ENCODE measurements around the gene CDH1.

Gene CDH1

DNA sequence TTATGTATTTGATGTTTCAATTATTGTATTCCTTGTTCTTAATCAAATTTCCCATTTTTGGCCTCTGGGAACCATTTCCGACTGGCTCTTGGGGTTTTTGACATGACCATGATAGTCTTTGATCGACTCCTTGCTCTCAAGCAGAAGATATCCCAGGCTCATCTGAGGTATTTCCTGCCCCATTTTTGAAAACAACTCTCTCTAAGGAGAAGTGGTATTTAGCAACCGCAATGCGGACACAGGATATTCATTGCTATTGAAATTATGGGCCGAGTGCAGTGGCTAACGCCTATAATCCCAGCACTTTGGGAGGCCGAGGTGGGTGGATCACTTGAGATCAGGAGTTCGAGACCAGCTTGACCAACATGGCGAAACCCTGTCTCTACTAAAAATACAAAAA lies 111.7 kb downstream of the CDH1 start:
- TF ChIP-seq, protein P1, sequence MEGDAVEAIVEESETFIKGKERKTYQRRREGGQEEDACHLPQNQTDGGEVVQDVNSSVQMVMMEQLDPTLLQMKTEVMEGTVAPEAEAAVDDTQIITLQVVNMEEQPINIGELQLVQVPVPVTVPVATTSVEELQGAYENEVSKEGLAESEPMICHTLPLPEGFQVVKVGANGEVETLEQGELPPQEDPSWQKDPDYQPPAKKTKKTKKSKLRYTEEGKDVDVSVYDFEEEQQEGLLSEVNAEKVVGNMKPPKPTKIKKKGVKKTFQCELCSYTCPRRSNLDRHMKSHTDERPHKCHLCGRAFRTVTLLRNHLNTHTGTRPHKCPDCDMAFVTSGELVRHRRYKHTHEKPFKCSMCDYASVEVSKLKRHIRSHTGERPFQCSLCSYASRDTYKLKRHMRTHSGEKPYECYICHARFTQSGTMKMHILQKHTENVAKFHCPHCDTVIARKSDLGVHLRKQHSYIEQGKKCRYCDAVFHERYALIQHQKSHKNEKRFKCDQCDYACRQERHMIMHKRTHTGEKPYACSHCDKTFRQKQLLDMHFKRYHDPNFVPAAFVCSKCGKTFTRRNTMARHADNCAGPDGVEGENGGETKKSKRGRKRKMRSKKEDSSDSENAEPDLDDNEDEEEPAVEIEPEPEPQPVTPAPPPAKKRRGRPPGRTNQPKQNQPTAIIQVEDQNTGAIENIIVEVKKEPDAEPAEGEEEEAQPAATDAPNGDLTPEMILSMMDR (IDR thresholded peaks at IDR 0.05), result no peak

DNA sequence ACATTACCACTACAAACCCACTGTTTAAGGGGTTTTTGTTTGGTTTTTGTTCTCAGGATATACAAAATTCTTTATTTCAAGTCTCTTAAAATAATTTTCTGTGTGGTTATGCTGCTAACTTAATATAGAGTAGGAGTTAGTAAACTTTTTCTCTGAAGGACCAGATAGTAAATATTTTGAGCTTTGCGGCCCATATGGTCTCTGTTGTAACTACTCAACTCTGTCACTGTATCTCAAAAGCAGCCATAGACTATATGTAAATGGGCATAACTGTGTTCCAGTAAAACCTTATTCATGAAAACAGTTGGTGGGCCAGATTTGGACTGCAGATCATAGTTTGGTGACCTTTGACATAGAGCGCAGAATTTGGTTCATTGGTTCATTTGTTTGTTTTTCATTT lies 113.4 kb downstream of the CDH1 start:
- TF ChIP-seq, protein P1 (IDR thresholded peaks at IDR 0.05), result no peak

DNA sequence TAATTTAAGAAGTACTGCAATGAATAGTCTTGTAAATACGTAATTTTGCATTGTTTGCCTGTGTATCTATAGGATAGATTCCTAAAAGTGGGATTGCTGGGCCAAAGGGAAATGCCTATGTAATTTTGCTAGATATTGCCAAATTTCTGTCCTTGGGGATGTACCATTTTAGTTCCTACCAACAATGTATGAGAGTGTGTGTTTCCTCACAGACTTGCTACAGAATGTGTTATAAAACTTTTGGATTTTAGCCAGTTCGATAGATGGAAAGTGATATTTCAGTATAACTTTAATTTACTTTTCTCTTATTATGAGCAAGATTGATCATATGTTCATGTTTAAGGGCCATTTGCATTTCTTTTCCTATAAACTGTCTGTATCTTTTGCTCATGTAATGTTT lies 114.5 kb downstream of the CDH1 start:
- TF ChIP-seq, protein P1 (IDR thresholded peaks at IDR 0.05), result no peak

DNA sequence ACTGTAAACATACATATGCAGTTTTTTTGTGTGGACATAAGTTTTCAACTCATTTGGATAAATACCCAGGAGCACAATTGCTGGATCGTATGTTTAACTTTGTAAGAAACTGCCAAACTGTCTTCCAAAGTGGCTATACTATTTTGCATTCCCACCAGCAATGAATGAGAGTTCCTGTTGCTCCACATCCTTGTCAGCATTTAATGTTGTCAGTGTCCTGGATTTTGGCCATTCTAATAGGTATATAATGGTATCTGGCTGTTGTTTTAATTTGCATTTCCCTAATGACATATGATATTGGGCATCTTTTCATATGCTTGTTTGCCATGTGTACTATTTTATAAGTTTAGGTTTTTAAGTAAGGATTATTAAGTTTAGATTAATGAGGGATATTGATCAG lies 120.4 kb downstream of the CDH1 start:
- TF ChIP-seq, protein P1 (IDR thresholded peaks at IDR 0.05), result no peak

DNA sequence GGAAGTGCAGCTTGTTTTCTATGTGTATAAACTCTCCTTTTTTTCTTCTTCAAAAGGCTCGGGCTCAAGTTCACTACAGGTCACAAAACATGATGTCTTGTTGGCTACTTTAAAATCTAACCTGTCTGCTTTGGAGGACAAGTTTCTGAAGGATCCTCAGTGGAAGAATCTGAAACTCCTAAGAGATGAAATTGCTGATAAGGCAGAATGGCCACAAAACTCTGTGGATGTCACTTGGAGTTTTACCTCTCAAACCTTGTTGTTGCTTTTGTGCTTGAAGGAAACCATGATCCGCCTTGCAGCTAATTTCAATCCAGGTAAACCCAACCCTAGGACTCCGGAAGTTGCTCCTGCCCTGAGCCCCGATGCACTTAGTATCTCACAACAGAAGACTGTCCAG lies 122.7 kb downstream of the CDH1 start:
- TF ChIP-seq, protein P1 (IDR thresholded peaks at IDR 0.05), result no peak

DNA sequence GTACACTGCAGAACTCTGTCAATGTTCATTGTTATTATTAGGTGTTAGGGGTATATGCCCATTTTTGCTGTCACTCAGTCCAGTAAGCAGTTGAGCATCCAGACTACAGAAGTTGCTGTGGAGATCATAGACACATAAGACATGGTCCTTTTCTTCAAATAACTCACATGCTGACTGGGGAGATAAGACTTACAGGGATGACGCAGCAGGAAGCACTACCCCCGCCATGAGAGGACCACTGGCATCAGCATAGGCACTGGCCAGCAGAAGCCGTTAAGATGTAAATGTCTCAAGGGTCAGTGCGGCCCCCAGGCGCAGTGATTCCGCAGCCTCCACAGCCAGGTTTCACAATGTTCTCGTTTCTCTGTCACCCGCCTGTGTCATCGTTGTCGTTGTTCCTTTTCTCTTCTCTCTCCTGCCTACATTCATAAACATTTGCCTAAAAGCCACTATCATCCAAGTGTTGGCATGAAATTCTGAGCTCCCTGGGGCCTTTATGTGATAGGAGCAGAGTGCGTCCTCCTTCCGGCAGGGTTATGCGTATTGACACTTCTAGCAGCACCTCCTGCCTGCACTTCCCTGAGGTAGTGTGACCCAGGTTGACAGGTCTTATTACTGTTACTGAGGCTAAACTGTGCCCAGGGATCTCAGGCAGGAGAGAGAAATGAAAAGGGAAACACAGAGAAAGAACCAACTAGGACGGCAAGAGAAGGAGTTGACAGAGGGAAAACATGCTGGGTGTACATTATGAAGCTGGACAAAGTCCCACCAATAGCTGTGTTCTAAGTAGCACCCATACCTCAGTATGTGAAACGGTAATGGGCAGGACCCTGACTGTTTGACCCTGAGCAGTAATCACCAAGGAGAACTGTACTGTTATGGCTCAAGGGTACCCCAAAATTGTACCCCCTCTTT lies 124.1 kb downstream of the CDH1 start:
- TF ChIP-seq, protein P1 (IDR thresholded peaks at IDR 0.05), result no peak

DNA sequence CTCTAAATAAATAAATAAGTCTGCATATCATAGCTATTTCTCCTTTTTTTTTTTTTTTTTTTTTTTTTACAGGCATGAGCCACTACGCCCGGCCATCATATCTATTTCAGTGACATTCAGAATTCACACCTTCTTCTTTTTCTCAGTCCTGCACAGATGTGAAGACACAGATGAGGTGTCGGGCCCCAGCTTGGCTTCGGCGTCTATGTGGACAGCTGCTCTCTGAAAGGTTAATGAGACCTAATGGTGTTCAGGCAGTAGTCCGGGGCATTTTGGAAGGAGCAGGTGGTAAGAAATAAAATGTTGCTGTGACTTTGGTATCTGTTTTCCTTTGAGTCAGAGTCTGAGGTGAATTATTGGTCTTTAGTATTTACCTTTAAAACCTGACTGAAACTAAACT lies 129.8 kb downstream of the CDH1 start:
- TF ChIP-seq, protein P1 (IDR thresholded peaks at IDR 0.05), result no peak
